Gastrocnemius medialis (tissue), 4 donors: ENCODE measurements around the gene PHF20.

Source experiments
- CTCF ChIP-seq, 5 experiments: fragments of 450-650 bp in 3 of 5; fragments of 200-600 bp in 2 of 5; sonication (generic) in 2 of 5; IDR thresholded peaks in 4 of 5; conservative IDR thresholded peaks in 1 of 5; 1 replicate in 4 of 5; 2 replicates in 1 of 5; pipeline ENCODE4 v1.5.1; 2016 to 2019; ENCODE audit warnings: antibody characterized with exemption in 5 of 5, mild to moderate bottlenecking in 3 of 5, moderate library complexity in 3 of 5
- POLR2A ChIP-seq, 2 donors: fragments of 450-650 bp; IDR thresholded peaks; one replicate each; pipeline ENCODE4 v1.6.1; 2017; ENCODE audit warnings: antibody characterized with exemption in 2 of 2, mild to moderate bottlenecking in 2 of 2, moderate library complexity in 2 of 2

DNA sequence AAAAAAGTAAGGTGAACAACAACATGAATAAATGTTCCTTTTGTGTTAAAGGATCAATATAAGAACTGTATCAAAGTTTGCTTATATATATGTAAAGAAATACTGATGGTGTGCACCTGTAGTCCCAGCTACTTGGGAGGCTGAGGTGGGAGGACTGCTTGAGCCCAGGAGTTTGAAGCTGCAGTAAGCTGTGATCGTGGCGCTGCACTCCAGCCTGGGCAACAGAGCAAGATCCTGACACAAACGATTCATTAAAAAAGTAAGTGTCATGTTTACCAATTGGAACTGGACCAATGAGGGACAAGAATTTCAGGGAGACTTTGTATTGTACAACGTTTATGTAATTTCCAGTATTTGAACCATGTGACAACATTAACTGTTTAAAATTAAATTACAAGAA, 5.0 kb upstream of the PHF20 start:
- TF ChIP-seq CTCF (IDR thresholded peaks at IDR 0.05 in 4 of 5, conservative IDR thresholded peaks at IDR 0.05 in 1 of 5), result no peak
- no peak for TF ChIP-seq POLR2A (IDR thresholded peaks at IDR 0.05)
